ENCODE data around the gene MINPP1.

MINPP1 gene

GRCh38 chr10:87523731-87524130 lies 19.0 kb downstream of the MINPP1 start:
- Histone ChIP-seq H3K4me3 (ENCODE audit: low read depth, low read length) (no peak overlapping the region), H3K9me3 (ENCODE audit: control insufficient read depth, insufficient read depth, low read depth, low read length) (peaks cover 4% of the 10 kb centered on the region; the same call in 1 of the 2 replicates), H3K4me1 (ENCODE audit: control insufficient read depth, insufficient read depth, low read length) (no peaks in the 10 kb centered on the region), H3K27me3 (ENCODE audit: control insufficient read depth, insufficient read depth, low read length) (no peaks in the 10 kb centered on the region), H3K9ac (ENCODE audit: low read length) (no peak overlapping the region), H3K27ac (ENCODE audit: low read depth, low read length) (no peak overlapping the region), H3K36me3 (ENCODE audit: control insufficient read depth, insufficient read depth, low read length) (peaks cover 51% of the 10 kb centered on the region)

DNA sequence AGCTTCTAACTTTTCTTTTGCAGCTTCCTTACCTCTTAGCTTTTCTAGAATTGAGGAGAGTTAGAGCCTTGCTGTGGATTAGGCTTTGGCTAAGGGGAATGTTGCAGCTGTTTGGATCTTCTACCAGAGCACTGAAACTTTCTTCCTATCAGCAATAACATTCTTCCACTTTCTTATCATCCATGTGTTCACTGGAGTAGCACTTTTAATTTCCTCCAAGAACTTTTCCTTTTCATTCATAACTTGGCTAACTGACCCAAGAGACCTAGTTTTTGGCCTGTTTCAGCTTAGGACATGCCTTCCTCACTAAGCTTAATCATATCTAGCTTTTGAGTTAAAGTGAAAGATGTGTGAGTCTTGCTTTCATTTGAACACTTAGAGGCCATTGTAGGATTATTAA lies 19.6 kb downstream of the MINPP1 start:
- H3K9me3 ChIP-seq (ENCODE audit: control insufficient read depth, insufficient read depth, low read depth, low read length) = peaks cover 4% of the 10 kb centered on the region; the same call in 1 of the 2 replicates
- no peak overlapping the region for H3K9ac ChIP-seq (ENCODE audit: low read length)
- H3K36me3 ChIP-seq (ENCODE audit: control insufficient read depth, insufficient read depth, low read length) = peaks cover 46% of the 10 kb centered on the region
- H3K4me3 ChIP-seq (ENCODE audit: low read depth, low read length) = no peak overlapping the region
- no peaks in the 10 kb centered on the region for H3K27me3 ChIP-seq (ENCODE audit: control insufficient read depth, insufficient read depth, low read length)
- H3K4me1 ChIP-seq (ENCODE audit: control insufficient read depth, insufficient read depth, low read length) = no peaks in the 10 kb centered on the region
- no peak overlapping the region for H3K27ac ChIP-seq (ENCODE audit: low read depth, low read length)

DNA sequence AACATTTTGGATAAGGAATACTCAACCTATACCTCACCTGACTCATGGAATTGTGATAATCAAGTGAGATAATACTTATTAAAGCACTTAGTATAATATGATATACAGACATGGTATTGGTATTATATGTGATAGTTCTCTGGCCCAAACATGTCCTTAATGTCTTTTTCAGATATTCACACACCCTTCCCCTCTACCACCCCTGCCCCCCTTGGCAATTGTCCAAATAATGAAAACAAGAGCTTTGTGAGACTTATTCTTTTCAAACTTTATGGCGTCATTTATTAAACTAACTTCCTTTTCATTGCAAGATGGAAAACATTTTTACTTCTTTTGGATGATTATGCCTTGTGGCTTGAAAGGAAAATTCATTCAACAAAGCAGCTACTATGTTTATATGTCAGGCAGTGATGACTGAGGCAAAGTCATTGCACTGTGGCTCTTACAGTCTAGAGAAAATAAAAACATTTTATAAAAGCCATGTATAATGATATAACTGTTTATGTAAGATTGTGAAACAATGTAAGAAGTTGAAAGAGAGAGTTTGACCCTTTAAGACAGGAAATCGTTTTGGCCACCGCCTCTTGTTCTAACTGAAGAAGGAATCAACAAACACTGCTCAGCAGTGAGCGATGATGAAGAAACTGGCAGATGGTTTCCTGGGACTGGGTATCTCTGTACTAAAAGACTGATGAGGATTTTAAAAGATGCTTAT lies 27.4 kb downstream of the MINPP1 start:
- H3K9ac ChIP-seq (ENCODE audit: low read length) = no peak overlapping the region
- H3K27ac ChIP-seq (ENCODE audit: low read depth, low read length) = no peak overlapping the region
- H3K4me3 ChIP-seq (ENCODE audit: low read depth, low read length) = no peak overlapping the region
- H3K4me1 ChIP-seq (ENCODE audit: control insufficient read depth, insufficient read depth, low read length) = 0 out of 2 replicates have a peak, but pooled peaks cover 3% of the 10 kb centered on the region
- H3K9me3 ChIP-seq (ENCODE audit: control insufficient read depth, insufficient read depth, low read depth, low read length) = peaks cover 13% of the 10 kb centered on the region
- peaks cover 25% of the 10 kb centered on the region for H3K36me3 ChIP-seq (ENCODE audit: control insufficient read depth, insufficient read depth, low read length)
- no peaks in the 10 kb centered on the region for H3K27me3 ChIP-seq (ENCODE audit: control insufficient read depth, insufficient read depth, low read length)

DNA sequence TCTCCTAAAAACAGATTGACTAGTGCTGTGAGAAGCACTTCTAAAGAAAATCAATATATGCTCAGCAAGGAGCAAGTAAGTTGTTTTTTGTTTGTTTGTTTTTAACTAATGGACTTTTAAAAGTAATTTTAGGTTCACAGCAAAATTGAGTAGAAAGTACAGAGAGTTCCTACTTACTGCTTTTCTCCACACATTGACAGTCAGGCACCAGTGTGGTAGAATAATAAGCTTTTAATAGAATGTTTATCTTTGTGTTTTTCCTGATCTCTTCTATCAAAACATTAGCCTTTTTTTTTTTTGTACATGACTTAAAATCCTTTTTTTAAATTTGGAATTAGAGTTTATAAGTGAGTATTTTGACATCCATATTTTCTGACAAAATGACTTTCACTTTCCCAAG lies 28.0 kb downstream of the MINPP1 start:
- Histone ChIP-seq H3K4me1 (ENCODE audit: control insufficient read depth, insufficient read depth, low read length) (0 out of 2 replicates have a peak, but pooled peaks cover 3% of the 10 kb centered on the region), H3K27ac (ENCODE audit: low read depth, low read length) (no peak overlapping the region), H3K36me3 (ENCODE audit: control insufficient read depth, insufficient read depth, low read length) (peaks cover 25% of the 10 kb centered on the region)

DNA sequence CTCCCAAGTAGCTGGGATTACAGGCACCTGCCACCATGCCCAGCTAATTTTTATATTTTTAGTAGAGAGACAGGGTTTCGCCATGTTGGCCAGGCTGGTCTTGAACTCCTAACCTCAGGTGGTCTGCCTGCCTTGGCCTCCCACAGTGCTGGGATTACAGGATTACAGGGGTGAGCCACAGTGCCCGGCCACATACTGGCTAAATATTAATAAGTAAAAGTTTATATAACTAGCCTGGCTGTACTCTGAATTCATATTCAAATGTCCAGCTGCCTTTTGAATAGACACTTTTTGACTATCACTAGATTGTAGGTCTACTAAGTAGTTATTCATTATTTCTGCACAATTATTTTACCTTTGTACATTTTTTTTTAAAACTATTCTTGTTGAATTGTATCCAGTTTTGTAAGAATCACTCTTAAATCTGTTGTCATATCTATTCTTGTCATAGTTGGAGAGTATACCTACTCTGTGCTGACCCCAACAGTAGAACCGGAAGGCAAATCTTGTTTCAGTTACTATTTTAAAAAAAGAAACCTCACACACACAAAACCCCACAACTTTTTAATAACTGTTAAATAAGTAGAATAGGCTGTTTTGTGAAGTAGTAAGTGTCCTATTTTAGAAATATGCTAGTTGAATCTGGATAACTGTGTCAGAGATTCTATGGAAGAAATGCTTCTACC lies 29.6 kb downstream of the MINPP1 start:
- no peak overlapping the region for H3K4me3 ChIP-seq (ENCODE audit: low read depth, low read length)
- H3K27me3 ChIP-seq (ENCODE audit: control insufficient read depth, insufficient read depth, low read length) = no peaks in the 10 kb centered on the region
- H3K9me3 ChIP-seq (ENCODE audit: control insufficient read depth, insufficient read depth, low read depth, low read length) = peaks cover 13% of the 10 kb centered on the region
- H3K4me1 ChIP-seq (ENCODE audit: control insufficient read depth, insufficient read depth, low read length) = peaks cover 3% of the 10 kb centered on the region
- peaks cover 25% of the 10 kb centered on the region for H3K36me3 ChIP-seq (ENCODE audit: control insufficient read depth, insufficient read depth, low read length)
- no peak overlapping the region for H3K9ac ChIP-seq (ENCODE audit: low read length)
- no peak overlapping the region for H3K27ac ChIP-seq (ENCODE audit: low read depth, low read length)

More for the DNA sequence above, 28.0 kb downstream of the MINPP1 start:
- Histone ChIP-seq H3K9ac (ENCODE audit: low read length) (no peak overlapping the region), H3K27me3 (ENCODE audit: control insufficient read depth, insufficient read depth, low read length) (no peaks in the 10 kb centered on the region), H3K4me3 (ENCODE audit: low read depth, low read length) (no peak overlapping the region), H3K9me3 (ENCODE audit: control insufficient read depth, insufficient read depth, low read depth, low read length) (peaks cover 13% of the 10 kb centered on the region)

- H3K9me3 ChIP-seq (ENCODE audit: control insufficient read depth, insufficient read depth, low read depth, low read length) = peaks cover 19% of the 10 kb centered on the region
- H3K36me3 ChIP-seq (ENCODE audit: control insufficient read depth, insufficient read depth, low read length) = peaks cover 41% of the 10 kb centered on the region
- no peak overlapping the region for H3K27ac ChIP-seq (ENCODE audit: low read depth, low read length)
- no peaks in the 10 kb centered on the region for H3K27me3 ChIP-seq (ENCODE audit: control insufficient read depth, insufficient read depth, low read length)
- H3K4me3 ChIP-seq (ENCODE audit: low read depth, low read length) = no peak overlapping the region
- peaks cover 3% of the 10 kb centered on the region for H3K4me1 ChIP-seq (ENCODE audit: control insufficient read depth, insufficient read depth, low read length)
- no peak overlapping the region for H3K9ac ChIP-seq (ENCODE audit: low read length)
These were observed 33.7 kb downstream of the MINPP1 start for GRCh38 chr10:87538092-87539015.

- Histone ChIP-seq H3K9me3 (ENCODE audit: control insufficient read depth, insufficient read depth, low read depth, low read length) (peaks cover 23% of the 10 kb centered on the region), H3K27me3 (ENCODE audit: control insufficient read depth, insufficient read depth, low read length) (no peaks in the 10 kb centered on the region), H3K4me1 (ENCODE audit: control insufficient read depth, insufficient read depth, low read length) (no peaks in the 10 kb centered on the region; the same call in none of the 2 replicates), H3K9ac (ENCODE audit: low read length) (no peak overlapping the region), H3K36me3 (ENCODE audit: control insufficient read depth, insufficient read depth, low read length) (peaks cover 44% of the 10 kb centered on the region), H3K4me3 (ENCODE audit: low read depth, low read length) (no peak overlapping the region), H3K27ac (ENCODE audit: low read depth, low read length) (no peak overlapping the region)
These were observed 36.4 kb downstream of the MINPP1 start for GRCh38 chr10:87541114-87541513.

DNA sequence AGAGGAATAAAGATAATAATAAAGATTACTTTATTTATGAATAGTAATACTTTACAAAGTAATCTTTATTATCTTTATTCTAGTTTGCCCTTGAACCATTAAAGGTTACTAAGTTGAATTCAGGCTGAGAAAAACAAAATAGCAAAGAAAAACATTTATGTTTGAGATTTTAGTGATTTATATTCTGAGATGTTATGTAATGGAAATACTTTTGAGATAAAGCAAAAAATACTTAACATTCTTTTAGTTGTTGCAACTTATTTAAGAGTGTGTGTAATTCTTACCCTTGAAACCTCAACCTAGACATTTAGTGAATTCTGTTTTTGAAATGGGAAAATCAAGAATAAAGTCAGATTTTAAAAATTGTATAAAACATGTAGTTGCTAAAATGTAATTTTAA lies 40.0 kb downstream of the MINPP1 start:
- H3K9me3 ChIP-seq (ENCODE audit: control insufficient read depth, insufficient read depth, low read depth, low read length) = peaks cover 23% of the 10 kb centered on the region
- peaks cover 48% of the 10 kb centered on the region for H3K36me3 ChIP-seq (ENCODE audit: control insufficient read depth, insufficient read depth, low read length)
- H3K4me1 ChIP-seq (ENCODE audit: control insufficient read depth, insufficient read depth, low read length) = peaks cover 11% of the 10 kb centered on the region; the same call in 1 of the 2 replicates
- H3K4me3 ChIP-seq (ENCODE audit: low read depth, low read length) = no peak overlapping the region
- H3K27me3 ChIP-seq (ENCODE audit: control insufficient read depth, insufficient read depth, low read length) = no peaks in the 10 kb centered on the region
- H3K9ac ChIP-seq (ENCODE audit: low read length) = no peak overlapping the region
- H3K27ac ChIP-seq (ENCODE audit: low read depth, low read length) = no peak overlapping the region

DNA sequence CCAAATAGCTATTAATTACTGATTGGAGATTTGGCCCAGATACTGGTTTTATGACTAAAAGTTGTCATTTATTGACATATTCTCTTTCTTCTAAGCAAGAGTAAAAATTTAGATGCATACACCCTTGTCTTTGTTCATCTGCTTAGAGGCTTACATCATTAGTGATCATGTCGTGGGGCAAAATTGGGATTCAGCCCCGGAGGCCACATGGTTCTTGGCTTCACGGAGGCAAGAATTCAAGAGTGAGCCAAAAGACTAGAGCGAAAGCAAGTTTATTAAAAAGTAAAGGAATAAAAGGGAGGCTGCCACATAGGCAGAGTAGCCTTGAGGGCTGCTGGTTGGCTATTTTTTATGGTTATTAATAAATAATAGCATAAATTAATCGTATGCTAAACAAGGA lies 41.1 kb downstream of the MINPP1 start:
- no peak overlapping the region for H3K9ac ChIP-seq (ENCODE audit: low read length)
- no peak overlapping the region for H3K27ac ChIP-seq (ENCODE audit: low read depth, low read length)
- H3K4me1 ChIP-seq (ENCODE audit: control insufficient read depth, insufficient read depth, low read length) = peaks cover 16% of the 10 kb centered on the region
- H3K27me3 ChIP-seq (ENCODE audit: control insufficient read depth, insufficient read depth, low read length) = no peaks in the 10 kb centered on the region
- H3K4me3 ChIP-seq (ENCODE audit: low read depth, low read length) = no peak overlapping the region
- H3K9me3 ChIP-seq (ENCODE audit: control insufficient read depth, insufficient read depth, low read depth, low read length) = peaks cover 23% of the 10 kb centered on the region
- peaks cover 39% of the 10 kb centered on the region for H3K36me3 ChIP-seq (ENCODE audit: control insufficient read depth, insufficient read depth, low read length)

DNA sequence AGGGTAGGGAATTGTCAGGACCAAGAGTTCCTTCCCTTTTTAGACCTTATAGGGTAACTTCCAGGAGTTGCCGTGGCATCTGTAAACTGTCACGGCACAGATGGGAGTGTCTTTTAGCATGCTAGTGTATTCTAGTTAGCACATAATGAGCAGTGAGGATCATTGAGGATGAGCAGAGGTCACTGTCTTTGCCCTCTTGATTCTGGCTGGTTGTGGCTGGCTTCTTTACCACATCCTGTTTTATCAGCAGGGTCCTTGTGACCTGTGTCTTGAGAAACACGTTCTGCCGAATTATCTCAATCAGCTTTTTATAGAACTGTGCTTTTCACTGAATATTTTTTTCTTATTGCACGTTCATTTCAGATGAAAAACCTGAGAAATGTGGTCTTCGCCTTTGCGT lies 41.5 kb downstream of the MINPP1 start:
- Histone ChIP-seq H3K27me3 (ENCODE audit: control insufficient read depth, insufficient read depth, low read length) (no peaks in the 10 kb centered on the region), H3K9ac (ENCODE audit: low read length) (no peak overlapping the region), H3K27ac (ENCODE audit: low read depth, low read length) (no peak overlapping the region), H3K4me3 (ENCODE audit: low read depth, low read length) (no peak overlapping the region), H3K36me3 (ENCODE audit: control insufficient read depth, insufficient read depth, low read length) (peaks cover 37% of the 10 kb centered on the region), H3K9me3 (ENCODE audit: control insufficient read depth, insufficient read depth, low read depth, low read length) (peaks cover 23% of the 10 kb centered on the region), H3K4me1 (ENCODE audit: control insufficient read depth, insufficient read depth, low read length) (peaks cover 18% of the 10 kb centered on the region)
